Fibroblast of lung (primary cell): ENCODE measurements around the gene KRTAP4-3.
"Not testable (repeated sequence)": the region's sequence is repeated elsewhere in the genome, so short reads cannot be mapped to it uniquely, and the experiment has no call there.

ENCODE experiments used
- CTCF ChIP-seq, 2 donors: IDR thresholded peaks in 1 of 2; conservative IDR thresholded peaks in 1 of 2; 1 replicate in 1 of 2; 2 replicates in 1 of 2; pipeline ENCODE4 v1.5.1; 2011 to 2012; ENCODE audit warnings: low read length in 2 of 2, control low read depth in 1 of 2, inconsistent platforms in 1 of 2, low read depth in 1 of 2, mild to moderate bottlenecking in 1 of 2
- EZH2 ChIP-seq: IDR thresholded peaks from 2 replicates; pipeline ENCODE4 v1.5.1; 2012; ENCODE audit warnings: low read length, control low read depth, mild to moderate bottlenecking; ENCODE audit errors: missing control alignments

GRCh38 chr17:41160190-41160589 lies 7.8 kb downstream of the KRTAP4-3 start:
- not testable (repeated sequence) for TF ChIP-seq CTCF (conservative IDR thresholded peaks at IDR 0.05 in 1 of 2, IDR thresholded peaks at IDR 0.05 in 1 of 2; ENCODE audit: low read depth in 1 of 2, low read length in 2 of 2); EZH2
